Amniotic epithelial cell (primary cell): Measurements from ENCODE around the gene CD93.
A peak's percentile ranks its signal among the peaks of the same experiment; 100 is the strongest.

Experiments used
- DNase-seq: peaks from one replicate; pipeline ENCODE4 v3.0.0-alpha.2; 2010; ENCODE audit warnings: low read depth

Gene CD93

DNA sequence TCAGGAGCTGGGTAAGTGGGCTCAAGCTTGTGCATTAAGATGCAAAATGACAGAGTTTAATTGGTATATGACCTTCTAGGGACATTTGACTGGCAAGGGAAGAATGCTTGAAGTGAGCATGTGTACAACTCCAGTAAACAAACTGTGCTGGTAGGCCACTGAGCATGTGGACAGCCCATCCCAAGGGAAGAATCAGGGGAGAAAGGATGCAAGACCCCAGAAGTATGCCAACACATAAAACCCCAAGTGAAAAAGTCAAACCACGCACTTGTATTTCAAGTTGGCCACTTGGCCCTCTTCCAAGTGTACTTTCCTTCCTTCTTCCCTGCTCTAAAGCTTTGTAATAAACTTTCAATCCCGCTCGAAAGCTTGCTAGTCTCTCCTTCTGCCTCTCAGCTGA lies 26.3 kb downstream of the CD93 start:
- no peak for DNase-seq

DNA sequence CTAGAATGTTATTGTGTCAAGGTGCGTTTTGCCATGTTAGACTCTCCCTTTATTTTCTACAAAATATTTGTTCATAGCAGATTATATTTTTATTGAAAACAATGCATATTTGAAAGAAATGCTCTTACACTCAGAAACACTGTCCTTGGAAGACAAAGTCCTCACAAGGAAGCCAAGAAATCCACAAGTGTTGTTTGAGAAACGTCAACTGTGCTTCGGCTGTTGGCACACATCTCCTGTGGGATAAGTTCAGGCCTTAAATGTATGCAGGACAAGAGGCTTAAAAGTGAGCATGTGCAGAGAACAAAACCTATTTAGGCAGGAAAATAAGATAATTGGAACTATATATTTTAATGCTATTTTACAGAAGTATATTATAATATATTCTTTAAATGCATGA lies 27.1 kb downstream of the CD93 start:
- DNase-seq: no peak

DNA sequence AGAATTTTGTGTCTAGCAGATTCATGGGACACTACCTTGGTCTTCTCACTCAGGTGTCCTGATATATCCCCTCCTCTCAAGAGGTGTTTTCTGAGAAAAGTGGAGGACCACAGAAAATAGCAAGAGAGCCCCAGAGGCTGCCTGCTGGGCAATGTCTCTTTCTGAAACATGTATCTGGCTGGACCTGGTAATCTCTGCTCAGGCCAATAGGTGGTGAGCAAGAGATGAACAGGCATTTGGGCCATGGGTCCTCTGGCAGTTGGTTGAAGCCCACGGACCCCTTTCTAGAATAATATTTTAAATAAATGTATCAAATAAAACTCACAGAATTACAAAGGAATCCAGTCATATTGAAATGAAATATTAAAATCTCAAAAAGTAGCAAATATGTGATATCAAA lies 27.9 kb downstream of the CD93 start:
- DNase-seq: no peak

- DNase-seq: no peak
Measured at GRCh38 chr20:23052904-23053303, 33.2 kb downstream of the CD93 start.

DNA sequence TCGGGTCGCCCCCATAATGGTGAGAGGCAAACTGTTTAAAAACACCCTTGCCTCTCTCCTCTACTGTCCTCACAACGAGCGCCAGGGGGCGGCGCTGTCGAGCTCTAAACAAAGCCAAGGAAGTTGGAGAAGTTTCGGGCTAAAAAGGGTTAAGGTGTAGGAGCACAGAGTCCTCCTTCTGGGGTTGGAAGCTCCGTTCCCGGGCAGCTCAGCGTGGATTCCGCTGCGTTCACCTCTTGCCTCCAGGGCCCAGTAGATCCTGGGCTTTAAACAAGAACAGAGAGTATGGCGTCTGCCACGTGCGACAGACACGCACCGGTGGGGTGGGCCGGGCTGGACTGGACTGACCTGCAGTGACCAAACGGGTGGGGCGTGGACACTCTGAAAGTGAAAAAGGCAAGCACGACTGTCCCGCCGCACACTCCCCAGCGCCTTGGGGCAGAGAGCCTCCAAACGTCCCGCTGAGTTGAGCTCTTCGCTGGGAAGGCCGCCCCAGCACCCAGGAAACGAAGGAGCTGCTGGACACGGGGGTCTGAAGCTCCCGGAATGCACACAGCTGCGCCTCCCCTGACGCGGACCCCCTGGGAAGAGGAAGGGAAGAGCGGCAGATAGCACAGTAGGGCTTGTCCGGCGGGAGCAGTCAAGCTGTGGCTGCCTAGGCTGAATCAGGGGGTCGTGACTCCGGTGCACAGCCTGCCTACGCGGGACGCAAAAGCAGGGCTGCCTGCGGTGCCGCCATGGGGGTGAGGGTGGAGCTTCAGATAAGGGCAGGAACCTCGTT lies 35.1 kb downstream of the CD93 start:
- DNase-seq: peak; percentile 87

GRCh38 chr20:23050076-23050838 lies 35.9 kb downstream of the CD93 start:
- no peak for DNase-seq

- peak; percentile 78 for DNase-seq
Measured at GRCh38 chr20:23049201-23050075, 36.7 kb downstream of the CD93 start, which contains the start of gene THBD. Gene THBD (minus strand): TSS chr20:23049672. CDS start chr20:23049504, 168 bp downstream.

DNA sequence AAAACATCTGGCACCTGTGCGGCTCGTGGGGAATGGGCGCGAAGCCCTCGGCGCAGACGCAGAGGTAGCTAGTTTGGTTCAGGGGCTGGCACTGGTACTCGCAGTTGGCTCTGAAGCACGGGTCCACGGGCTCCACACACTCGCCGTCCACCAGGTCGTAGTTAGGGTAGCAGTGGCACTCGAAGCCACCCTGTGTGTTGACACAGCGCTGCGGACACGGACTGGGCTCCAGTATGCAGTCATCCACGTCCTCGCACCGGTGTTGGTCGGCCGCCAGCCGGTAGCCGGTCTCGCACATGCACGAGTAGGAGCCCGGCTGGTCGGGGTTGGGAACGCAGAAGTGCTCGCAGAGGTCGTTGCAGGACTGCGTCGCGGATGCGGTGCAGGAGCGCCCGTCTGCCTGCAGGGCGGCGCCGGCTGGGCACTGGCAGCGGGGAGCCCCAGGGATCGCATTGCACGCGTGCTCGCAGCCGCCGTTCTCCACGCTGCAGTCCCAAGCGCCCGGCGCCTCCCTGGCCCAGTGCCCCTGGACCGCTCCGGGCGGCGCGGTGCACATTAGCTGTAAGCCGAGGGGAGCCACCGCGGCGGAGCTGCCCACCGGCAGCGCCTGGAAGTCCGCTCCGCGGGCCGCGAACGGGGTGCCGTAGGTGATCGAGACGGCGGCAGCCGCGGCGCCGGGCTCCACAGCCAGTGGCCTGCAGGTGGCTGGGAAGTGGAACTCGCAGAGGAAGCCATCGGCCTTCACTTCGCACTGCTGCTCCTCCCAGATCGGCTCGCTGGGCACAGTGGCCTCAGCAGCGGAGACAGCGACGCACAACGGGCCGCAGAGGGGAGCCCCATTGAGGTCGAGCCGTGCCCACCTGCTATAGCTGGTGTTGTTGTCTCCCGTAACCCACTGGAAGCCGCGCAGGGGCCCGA lies 37.6 kb downstream of the CD93 start:
- DNase-seq: peak; percentile 42

- no peak for DNase-seq
Measured at GRCh38 chr20:23047738-23048214, 38.3 kb downstream of the CD93 start.

DNA sequence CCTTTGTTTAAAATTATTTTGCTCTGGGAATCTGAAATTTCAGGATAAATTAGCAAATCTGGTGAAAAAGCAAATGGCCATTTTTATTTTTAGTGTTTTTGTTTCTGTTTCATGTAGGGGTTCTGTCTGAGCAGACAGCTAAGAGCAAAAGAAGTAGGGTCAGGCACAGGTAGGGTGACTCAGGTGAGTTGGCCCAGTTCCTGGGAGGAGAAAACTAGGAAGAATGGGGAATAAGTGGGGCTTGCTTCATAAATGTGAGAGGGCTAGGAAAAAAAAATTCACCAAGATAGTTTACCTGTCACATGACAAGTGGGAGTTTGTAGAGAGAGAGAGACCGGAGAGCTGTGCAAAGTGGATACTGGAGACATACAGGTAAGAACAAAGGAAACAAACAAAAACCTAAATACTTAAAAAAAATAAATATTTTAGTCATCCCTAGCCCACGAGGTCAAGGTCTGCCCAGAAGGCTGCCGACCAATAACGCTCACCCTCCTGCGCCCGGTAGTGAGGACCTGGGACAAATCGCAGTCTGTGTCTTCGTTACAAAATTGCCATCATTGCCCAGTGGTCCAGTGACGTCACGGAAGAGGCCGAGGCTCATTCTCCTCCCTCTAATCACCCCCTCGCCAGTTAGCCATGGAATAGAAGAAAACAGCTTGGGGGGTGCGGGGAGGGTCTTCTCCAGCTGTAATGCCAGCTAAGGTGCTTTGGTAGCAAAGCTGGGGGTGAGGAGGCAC lies 39.0 kb downstream of the CD93 start:
- no peak for DNase-seq

DNA sequence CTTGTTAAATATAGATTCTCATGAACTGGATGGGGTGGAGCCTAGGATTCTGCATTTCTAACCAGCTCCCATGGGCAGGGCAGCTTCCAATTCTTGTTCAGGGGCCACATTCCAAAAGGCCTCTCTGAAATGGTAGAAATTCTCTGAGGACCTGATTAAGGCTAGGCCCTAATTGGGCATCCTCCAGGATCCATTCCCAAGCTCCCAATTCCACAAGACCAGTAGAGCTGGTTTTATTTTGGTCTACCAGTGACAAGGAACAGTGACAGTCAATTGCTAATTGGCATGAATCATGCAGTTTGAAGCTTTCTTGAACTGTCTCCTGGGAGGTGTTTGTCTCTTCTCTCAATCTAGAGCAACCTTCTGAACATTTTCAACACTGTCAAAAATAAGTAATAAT lies 39.7 kb downstream of the CD93 start:
- no peak for DNase-seq

DNA sequence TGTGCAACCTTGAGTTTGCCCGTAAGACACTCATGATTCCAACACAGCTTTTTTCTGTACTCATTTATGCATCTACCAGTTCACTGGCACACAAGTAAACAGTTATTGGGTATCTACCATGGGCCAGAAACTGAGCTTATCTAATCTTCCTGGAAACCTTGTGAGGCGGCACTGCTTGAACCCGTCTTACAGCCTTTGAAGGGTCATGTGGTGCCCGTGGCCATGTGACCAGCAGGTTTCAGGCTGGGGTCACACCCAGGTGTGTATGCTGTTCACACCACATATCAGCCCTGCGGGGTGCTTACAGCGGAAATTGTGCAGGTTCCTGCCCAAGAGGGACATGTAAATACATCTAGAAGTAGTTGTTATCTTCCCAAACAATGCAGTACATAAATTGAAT lies 42.7 kb downstream of the CD93 start:
- no peak for DNase-seq

- no peak for DNase-seq
Measured at GRCh38 chr20:23042270-23042669, 43.9 kb downstream of the CD93 start.

DNA sequence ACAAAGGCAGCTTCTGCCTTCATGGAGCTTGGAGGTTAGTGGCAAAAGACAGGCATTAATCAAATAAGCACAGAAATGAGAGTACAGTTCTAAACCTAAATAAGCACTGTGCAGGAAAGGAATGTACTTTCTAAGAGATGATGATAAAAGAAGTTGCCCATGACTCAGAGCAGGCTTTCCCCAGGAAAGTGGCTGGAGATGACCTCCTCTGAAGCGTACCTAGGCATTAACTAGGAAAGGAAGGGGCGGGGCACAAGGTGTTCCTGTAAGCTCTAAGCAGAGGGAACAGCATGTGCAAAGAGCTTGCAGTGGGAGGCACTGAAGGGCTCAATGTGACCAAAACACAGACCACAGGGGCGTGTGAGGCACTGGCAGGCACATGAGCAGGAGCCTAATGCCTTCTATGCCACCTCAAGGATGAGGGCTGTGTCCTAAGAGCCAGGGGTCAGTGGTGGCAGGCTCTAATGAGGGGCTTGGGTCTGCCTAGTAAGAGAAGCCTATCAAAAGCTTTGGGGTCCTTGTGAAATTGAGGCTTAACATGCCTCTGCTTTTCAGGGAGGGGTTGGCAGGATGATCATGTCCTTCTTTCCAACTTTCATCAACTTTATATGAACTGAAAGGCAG lies 46.1 kb downstream of the CD93 start:
- DNase-seq: peak; percentile 83

GRCh38 chr20:23039136-23039875 lies 46.8 kb downstream of the CD93 start:
- DNase-seq: no peak

DNA sequence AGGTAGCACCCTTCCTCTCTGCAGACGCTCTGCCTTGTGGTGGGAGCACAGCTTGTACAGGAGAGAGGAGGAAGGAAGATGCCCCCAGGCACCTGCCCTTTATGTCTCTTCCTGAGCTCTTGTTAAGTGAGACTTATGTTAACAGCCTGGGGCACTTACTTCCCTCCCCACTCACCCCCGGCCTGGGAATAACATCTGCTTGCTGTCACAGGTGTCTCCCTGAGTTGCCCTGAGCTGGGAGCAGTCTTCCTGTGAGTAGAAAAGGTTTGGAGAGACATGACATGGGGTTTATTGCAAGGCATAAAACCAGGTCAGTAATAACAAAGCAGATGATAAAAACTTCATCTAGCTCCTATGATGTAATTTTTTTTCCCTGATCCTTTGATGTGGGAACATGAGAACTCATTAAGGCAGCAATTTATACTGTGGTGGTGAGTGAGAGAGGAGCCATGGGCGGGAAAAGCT lies 49.1 kb downstream of the CD93 start:
- DNase-seq: no peak

DNA sequence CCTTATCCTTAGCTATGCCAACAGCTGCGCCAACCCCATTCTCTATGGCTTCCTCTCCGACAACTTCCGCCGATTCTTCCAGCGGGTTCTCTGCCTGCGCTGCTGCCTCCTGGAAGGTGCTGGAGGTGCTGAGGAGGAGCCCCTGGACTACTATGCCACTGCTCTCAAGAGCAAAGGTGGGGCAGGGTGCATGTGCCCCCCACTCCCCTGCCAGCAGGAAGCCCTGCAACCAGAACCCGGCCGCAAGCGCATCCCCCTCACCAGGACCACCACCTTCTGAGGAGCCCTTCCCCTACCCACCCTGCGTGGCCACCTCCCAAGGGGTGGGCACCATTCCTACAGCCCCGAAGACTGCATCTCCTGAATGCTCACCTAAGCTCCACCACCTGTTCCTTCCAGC lies 49.8 kb downstream of the CD93 start:
- DNase-seq: no peak

DNA sequence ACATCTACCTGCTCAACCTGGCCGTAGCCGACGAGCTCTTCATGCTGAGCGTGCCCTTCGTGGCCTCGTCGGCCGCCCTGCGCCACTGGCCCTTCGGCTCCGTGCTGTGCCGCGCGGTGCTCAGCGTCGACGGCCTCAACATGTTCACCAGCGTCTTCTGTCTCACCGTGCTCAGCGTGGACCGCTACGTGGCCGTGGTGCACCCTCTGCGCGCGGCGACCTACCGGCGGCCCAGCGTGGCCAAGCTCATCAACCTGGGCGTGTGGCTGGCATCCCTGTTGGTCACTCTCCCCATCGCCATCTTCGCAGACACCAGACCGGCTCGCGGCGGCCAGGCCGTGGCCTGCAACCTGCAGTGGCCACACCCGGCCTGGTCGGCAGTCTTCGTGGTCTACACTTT lies 50.4 kb downstream of the CD93 start:
- no peak for DNase-seq
